HCT116 (cell line): ENCODE data around the gene CAMK2G.

Experiments used
- EZH2 ChIP-seq: fragments of 200-600 bp; sonication (generic); IDR thresholded peaks from 2 replicates; pipeline ENCODE4 v1.6.1; 2017; ENCODE audit warnings: antibody characterized with exemption, mixed run types
- POLR2AphosphoS5 ChIP-seq: IDR thresholded peaks from 2 replicates; pipeline ENCODE4 v1.6.1; 2011; ENCODE audit warnings: mild to moderate bottlenecking, low read depth, low read length, moderate library complexity
- RAD21 ChIP-seq: IDR thresholded peaks from 2 replicates; pipeline ENCODE4 v1.6.1; 2012; ENCODE audit warnings: low read depth, mild to moderate bottlenecking
- SIN3A ChIP-seq: IDR thresholded peaks from 2 replicates; pipeline ENCODE4 v1.6.1; 2012; ENCODE audit warnings: low read depth

- TF ChIP-seq POLR2AphosphoS5 (no peak), EZH2 (no peak), RAD21 (no peak), SIN3A (no peak)
Measured at GRCh38 chr10:73812657-73813056, 61.7 kb downstream of the CAMK2G start.
